Colonic mucosa (tissue), 4 donors: ENCODE measurements around the gene EIF3D. TPM values are rescaled to one million over a fixed set of nuclear protein-coding genes. Genes with fewer than 3 reads are reported as not detected.

Experiments
- DNase-seq: peaks from one replicate; pipeline ENCODE4 v3.0.0-alpha.2; 2020
- H3K27ac ChIP-seq: fragments of 200-600 bp; one replicate; pipeline ENCODE4 v1.8.0; 2021
- H3K27me3 ChIP-seq: fragments of 200-600 bp; one replicate; pipeline ENCODE4 v1.8.0; 2021
- H3K36me3 ChIP-seq: fragments of 200-600 bp; one replicate; pipeline ENCODE4 v1.8.0; 2021
- H3K4me1 ChIP-seq: fragments of 200-600 bp; one replicate; pipeline ENCODE4 v1.8.0; 2021; ENCODE audit warnings: mild to moderate bottlenecking
- H3K4me3 ChIP-seq: fragments of 200-600 bp; one replicate; pipeline ENCODE4 v1.8.0; 2021
- H3K9ac ChIP-seq, 2 donors: one replicate each; pipeline ENCODE4 v1.7.0; 2013; ENCODE audit warnings: control low read depth in 2 of 2, low read depth in 2 of 2, low read length in 2 of 2
- H3K9me3 ChIP-seq: fragments of 200-600 bp; one replicate; pipeline ENCODE4 v1.8.0; 2021
- CTCF ChIP-seq: fragments of 200-600 bp; IDR thresholded peaks from one replicate; pipeline ENCODE4 v1.8.0; 2022; ENCODE audit warnings: antibody characterized with exemption, mild to moderate bottlenecking
- intact Hi-C: fragments of 100-400 bp; cut with DNase I; formaldehyde crosslinking; loops from one replicate; pipeline ENCODE4 v1.14.1; 2022
- total RNA-seq, 2 donors: library from RNA; stranded (reverse); fragmentation: NEBNext Ultra II Directional in 1 of 2; extraction: Animal tissue kit (Norgen Biotek cat#: 25700) in 1 of 2; gene quantifications; one replicate each; pipeline ENCODE4 v1.2.1, GENCODE V29; 2021
- donor health status: healthy.
- donor health status: DM: no; HTN: no; CAD: no.
- donor health status: DM: no; HTN: no; CAD: no.

Gene EIF3D
- total RNA-seq, 2 donors from 2014 or later, result 148 to 160 TPM

DNA sequence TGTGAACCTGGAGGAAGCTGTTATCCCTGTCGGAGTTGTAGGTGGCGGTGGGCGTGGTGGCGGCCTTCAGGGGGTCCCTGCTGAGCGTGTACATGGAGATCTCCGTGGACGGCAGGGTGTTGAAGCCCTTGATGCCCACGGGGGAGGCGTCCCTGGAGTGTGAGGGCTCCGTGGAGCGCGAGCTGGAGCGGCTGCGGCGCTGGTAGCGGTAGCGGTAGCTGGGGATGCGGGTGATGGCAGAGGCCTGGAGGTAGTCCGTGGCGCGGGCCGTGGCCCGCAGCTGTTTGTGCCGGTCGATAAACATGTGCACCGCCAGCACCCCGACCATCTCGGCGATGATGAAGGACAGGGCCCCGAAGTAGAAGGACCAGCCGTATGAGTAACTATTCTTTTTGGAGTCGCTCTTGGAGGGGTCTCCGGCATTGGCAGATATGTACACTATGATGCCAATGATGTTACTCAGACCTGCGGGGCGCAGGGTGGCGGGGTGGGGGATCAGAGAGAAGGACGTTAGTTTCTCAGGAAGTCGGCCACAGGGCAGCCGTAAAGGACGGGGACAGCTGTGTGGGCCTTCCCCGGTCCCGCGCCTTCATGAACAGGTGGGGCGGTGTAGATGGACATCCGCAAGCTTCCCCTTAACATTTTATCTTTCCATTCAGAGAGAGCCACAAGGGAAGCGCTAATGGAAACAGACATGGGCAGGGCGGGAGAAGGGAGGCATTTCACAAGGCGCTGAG lies 35.6 kb upstream of the EIF3D start:
- intact Hi-C loops, result no loop called here
- H3K9ac ChIP-seq, result no peak overlapping the region
- H3K9me3 ChIP-seq, result no peaks in the 10 kb centered on the region
- H3K4me3 ChIP-seq, result no peak overlapping the region
- no peak for TF ChIP-seq CTCF
- peaks cover 4% of the 10 kb centered on the region for H3K27me3 ChIP-seq
- no peak overlapping the region for H3K27ac ChIP-seq
- no peak for DNase-seq
- H3K4me1 ChIP-seq, result no peaks in the 10 kb centered on the region
- H3K36me3 ChIP-seq, result no peaks in the 10 kb centered on the region

- no peak for TF ChIP-seq CTCF
- H3K27ac ChIP-seq, result no peak overlapping the region
- intact Hi-C loops, result no loop called here
Measured at GRCh38 chr22:36563898-36564297, 34.9 kb upstream of the EIF3D start.

GRCh38 chr22:36563444-36563843 lies 34.5 kb upstream of the EIF3D start:
- intact Hi-C loops, result no loop called here
- TF ChIP-seq CTCF, result no peak
- H3K4me3 ChIP-seq, result no peak overlapping the region
- H3K4me1 ChIP-seq, result no peaks in the 10 kb centered on the region
- H3K27me3 ChIP-seq, result peaks cover 4% of the 10 kb centered on the region
- H3K36me3 ChIP-seq, result no peaks in the 10 kb centered on the region
- no peaks in the 10 kb centered on the region for H3K9me3 ChIP-seq
- no peak for DNase-seq
- H3K27ac ChIP-seq, result no peak overlapping the region
- no peak overlapping the region for H3K9ac ChIP-seq

More at GRCh38 chr22:36563898-36564297, 34.9 kb upstream of the EIF3D start:
- H3K36me3 ChIP-seq, result no peaks in the 10 kb centered on the region
- DNase-seq, result no peak
- H3K4me3 ChIP-seq, result no peak overlapping the region
- no peak overlapping the region for H3K9ac ChIP-seq
- H3K27me3 ChIP-seq, result peaks cover 4% of the 10 kb centered on the region
- no peaks in the 10 kb centered on the region for H3K4me1 ChIP-seq
- no peaks in the 10 kb centered on the region for H3K9me3 ChIP-seq

- no peaks in the 10 kb centered on the region for H3K4me1 ChIP-seq
- H3K4me3 ChIP-seq, result no peak overlapping the region
- intact Hi-C loops, result no loop called here
- peaks cover 4% of the 10 kb centered on the region for H3K27me3 ChIP-seq
- no peak overlapping the region for H3K27ac ChIP-seq
- TF ChIP-seq CTCF, result no peak
- H3K36me3 ChIP-seq, result no peaks in the 10 kb centered on the region
- no peaks in the 10 kb centered on the region for H3K9me3 ChIP-seq
- no peak overlapping the region for H3K9ac ChIP-seq
- no peak for DNase-seq
Measured at GRCh38 chr22:36563001-36563400, 34.0 kb upstream of the EIF3D start.

- Histone ChIP-seq H3K4me1 (no peaks in the 10 kb centered on the region), H3K27ac (no peak overlapping the region), H3K36me3 (no peaks in the 10 kb centered on the region), H3K9ac (no peak overlapping the region), H3K9me3 (no peaks in the 10 kb centered on the region), H3K27me3 (peaks cover 4% of the 10 kb centered on the region), H3K4me3 (no peak overlapping the region)
- intact Hi-C loops, result no loop called here
- no peak for DNase-seq
- no peak for TF ChIP-seq CTCF
Measured at GRCh38 chr22:36562261-36562835, 33.4 kb upstream of the EIF3D start.
